ENCODE results near the gene OPCML.

DNA sequence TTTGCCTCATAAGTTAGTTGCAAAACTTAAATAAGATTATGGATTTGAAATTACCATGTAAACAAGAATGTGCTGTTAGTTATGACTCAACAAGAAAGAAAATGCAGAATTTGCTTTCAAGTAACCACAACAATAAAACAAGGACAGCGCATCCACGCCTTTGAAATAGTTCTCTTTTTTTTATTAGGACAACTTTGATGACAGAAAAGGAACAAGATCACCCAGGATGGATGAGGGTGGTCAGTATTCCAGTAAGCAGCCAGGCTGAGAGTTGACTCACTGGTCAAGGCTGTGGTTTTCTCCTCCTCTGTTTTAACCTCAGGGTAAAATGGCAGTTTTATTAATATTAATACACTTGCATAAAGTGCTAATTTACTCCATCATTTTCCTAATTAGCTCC is 544.4 kb downstream of the OPCML start:
- TF ChIP-seq, protein P1, sequence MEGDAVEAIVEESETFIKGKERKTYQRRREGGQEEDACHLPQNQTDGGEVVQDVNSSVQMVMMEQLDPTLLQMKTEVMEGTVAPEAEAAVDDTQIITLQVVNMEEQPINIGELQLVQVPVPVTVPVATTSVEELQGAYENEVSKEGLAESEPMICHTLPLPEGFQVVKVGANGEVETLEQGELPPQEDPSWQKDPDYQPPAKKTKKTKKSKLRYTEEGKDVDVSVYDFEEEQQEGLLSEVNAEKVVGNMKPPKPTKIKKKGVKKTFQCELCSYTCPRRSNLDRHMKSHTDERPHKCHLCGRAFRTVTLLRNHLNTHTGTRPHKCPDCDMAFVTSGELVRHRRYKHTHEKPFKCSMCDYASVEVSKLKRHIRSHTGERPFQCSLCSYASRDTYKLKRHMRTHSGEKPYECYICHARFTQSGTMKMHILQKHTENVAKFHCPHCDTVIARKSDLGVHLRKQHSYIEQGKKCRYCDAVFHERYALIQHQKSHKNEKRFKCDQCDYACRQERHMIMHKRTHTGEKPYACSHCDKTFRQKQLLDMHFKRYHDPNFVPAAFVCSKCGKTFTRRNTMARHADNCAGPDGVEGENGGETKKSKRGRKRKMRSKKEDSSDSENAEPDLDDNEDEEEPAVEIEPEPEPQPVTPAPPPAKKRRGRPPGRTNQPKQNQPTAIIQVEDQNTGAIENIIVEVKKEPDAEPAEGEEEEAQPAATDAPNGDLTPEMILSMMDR (IDR thresholded peaks at IDR 0.05; ENCODE audit: insufficient read depth, low read length) = no peak
- TF ChIP-seq, protein P2, sequence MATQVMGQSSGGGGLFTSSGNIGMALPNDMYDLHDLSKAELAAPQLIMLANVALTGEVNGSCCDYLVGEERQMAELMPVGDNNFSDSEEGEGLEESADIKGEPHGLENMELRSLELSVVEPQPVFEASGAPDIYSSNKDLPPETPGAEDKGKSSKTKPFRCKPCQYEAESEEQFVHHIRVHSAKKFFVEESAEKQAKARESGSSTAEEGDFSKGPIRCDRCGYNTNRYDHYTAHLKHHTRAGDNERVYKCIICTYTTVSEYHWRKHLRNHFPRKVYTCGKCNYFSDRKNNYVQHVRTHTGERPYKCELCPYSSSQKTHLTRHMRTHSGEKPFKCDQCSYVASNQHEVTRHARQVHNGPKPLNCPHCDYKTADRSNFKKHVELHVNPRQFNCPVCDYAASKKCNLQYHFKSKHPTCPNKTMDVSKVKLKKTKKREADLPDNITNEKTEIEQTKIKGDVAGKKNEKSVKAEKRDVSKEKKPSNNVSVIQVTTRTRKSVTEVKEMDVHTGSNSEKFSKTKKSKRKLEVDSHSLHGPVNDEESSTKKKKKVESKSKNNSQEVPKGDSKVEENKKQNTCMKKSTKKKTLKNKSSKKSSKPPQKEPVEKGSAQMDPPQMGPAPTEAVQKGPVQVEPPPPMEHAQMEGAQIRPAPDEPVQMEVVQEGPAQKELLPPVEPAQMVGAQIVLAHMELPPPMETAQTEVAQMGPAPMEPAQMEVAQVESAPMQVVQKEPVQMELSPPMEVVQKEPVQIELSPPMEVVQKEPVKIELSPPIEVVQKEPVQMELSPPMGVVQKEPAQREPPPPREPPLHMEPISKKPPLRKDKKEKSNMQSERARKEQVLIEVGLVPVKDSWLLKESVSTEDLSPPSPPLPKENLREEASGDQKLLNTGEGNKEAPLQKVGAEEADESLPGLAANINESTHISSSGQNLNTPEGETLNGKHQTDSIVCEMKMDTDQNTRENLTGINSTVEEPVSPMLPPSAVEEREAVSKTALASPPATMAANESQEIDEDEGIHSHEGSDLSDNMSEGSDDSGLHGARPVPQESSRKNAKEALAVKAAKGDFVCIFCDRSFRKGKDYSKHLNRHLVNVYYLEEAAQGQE (IDR thresholded peaks at IDR 0.05; ENCODE audit: insufficient replicate concordance, low read depth) = no peak
- no peak for TF ChIP-seq POLR2AphosphoS5 (IDR thresholded peaks at IDR 0.05; ENCODE audit: low read depth)
- TF ChIP-seq GABPA (IDR thresholded peaks at IDR 0.05; ENCODE audit: low read depth) = no peak

Measured in HL-60 (cell line).